ENCODE results near the gene DCBLD1.

DCBLD1 gene

GRCh38 chr6:117518870-117519269, 36.4 kb downstream of the DCBLD1 start:
- H3K79me2 ChIP-seq (ENCODE audit: insufficient read depth, low read length): no peaks in the 10 kb centered on the region
- no peaks in the 10 kb centered on the region for H3K4me1 ChIP-seq (ENCODE audit: insufficient read depth, low read length, poor library complexity, severe bottlenecking)
- TF ChIP-seq EZH2phosphoT487 (IDR thresholded peaks at IDR 0.05; ENCODE audit: borderline replicate concordance) (no peak), CTCF (conservative IDR thresholded peaks at IDR 0.05; ENCODE audit: low read length) (no peak)
- H3K9me3 ChIP-seq (ENCODE audit: insufficient read depth, low read depth, low read length): no peaks in the 10 kb centered on the region
- no peaks in the 10 kb centered on the region for H3K36me3 ChIP-seq (ENCODE audit: insufficient read depth, low read length)
- no peaks in the 10 kb centered on the region for H4K20me1 ChIP-seq (ENCODE audit: insufficient read depth, low read length, poor library complexity, severe bottlenecking)
- no peak overlapping the region for H3K4me3 ChIP-seq (ENCODE audit: low read length, poor library complexity, severe bottlenecking)
- no peak overlapping the region for H2AFZ ChIP-seq (ENCODE audit: low read length)
- no peaks in the 10 kb centered on the region for H3K9me2 ChIP-seq (replicated peaks; ENCODE audit: low read depth, low read length)
- H3K27me3 ChIP-seq (ENCODE audit: insufficient read depth, low read length, poor library complexity, severe bottlenecking): no peaks in the 10 kb centered on the region
- no peak overlapping the region for H3K9ac ChIP-seq (ENCODE audit: low read depth, low read length, poor library complexity, severe bottlenecking)
- no peak overlapping the region for H3K4me2 ChIP-seq (ENCODE audit: low read depth, low read length, poor library complexity, severe bottlenecking)
- no peaks in the 10 kb centered on the region for H3F3A ChIP-seq (ENCODE audit: low read depth)

DNA sequence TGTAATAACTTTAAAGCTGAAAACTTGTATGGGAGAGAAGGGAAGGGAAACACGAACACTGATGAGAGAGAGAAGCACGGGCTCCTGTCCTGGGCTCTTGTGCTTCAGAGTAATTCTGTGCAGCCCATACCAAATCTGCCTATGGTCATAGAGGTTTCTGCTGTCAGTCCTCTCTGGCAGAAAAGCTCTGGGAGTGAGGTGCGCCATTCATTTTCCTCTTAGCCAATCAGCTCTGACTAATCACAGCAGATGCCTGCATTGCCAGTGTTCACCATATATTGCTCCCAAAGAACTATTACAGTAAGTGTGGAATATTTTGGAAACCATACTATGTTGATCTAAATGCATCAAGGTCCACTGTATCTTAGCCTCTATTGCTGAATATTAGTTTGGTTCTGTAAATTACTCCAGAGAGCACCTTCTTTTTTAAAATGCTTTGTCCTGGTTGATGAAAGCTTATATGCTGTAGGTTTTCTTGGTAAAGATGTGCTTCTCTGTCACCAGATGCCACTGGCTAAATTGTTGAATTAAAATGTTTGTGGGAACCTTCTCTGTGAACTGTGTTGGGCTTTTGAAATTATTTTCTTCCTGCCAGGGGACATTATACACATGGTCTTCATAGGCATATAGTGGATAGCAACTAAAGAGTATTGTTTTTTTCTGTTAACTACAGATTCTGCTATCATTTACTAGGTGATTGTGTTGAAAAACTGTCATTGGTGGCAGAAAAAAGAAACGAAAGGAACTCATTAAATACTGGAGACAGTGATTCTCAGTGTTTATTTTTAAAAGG, 38.3 kb downstream of the DCBLD1 start:
- no peaks in the 10 kb centered on the region for H4K20me1 ChIP-seq (ENCODE audit: insufficient read depth, low read length, poor library complexity, severe bottlenecking)
- H3K4me1 ChIP-seq (ENCODE audit: insufficient read depth, low read length, poor library complexity, severe bottlenecking): no peaks in the 10 kb centered on the region
- no peaks in the 10 kb centered on the region for H3F3A ChIP-seq (ENCODE audit: low read depth)
- H3K27me3 ChIP-seq (ENCODE audit: insufficient read depth, low read length, poor library complexity, severe bottlenecking): no peaks in the 10 kb centered on the region
- H3K4me2 ChIP-seq (ENCODE audit: low read depth, low read length, poor library complexity, severe bottlenecking): no peak overlapping the region
- no peaks in the 10 kb centered on the region for H3K9me3 ChIP-seq (ENCODE audit: insufficient read depth, low read depth, low read length)
- TF ChIP-seq CTCF (conservative IDR thresholded peaks at IDR 0.05; ENCODE audit: low read length) (no peak), EZH2phosphoT487 (IDR thresholded peaks at IDR 0.05; ENCODE audit: borderline replicate concordance) (no peak)
- H3K9ac ChIP-seq (ENCODE audit: low read depth, low read length, poor library complexity, severe bottlenecking): no peak overlapping the region
- H3K4me3 ChIP-seq (ENCODE audit: low read length, poor library complexity, severe bottlenecking): no peak overlapping the region
- no peak overlapping the region for H2AFZ ChIP-seq (ENCODE audit: low read length)
- no peaks in the 10 kb centered on the region for H3K79me2 ChIP-seq (ENCODE audit: insufficient read depth, low read length)
- no peaks in the 10 kb centered on the region for H3K36me3 ChIP-seq (ENCODE audit: insufficient read depth, low read length)
- H3K9me2 ChIP-seq (replicated peaks; ENCODE audit: low read depth, low read length): no peaks in the 10 kb centered on the region

DNA sequence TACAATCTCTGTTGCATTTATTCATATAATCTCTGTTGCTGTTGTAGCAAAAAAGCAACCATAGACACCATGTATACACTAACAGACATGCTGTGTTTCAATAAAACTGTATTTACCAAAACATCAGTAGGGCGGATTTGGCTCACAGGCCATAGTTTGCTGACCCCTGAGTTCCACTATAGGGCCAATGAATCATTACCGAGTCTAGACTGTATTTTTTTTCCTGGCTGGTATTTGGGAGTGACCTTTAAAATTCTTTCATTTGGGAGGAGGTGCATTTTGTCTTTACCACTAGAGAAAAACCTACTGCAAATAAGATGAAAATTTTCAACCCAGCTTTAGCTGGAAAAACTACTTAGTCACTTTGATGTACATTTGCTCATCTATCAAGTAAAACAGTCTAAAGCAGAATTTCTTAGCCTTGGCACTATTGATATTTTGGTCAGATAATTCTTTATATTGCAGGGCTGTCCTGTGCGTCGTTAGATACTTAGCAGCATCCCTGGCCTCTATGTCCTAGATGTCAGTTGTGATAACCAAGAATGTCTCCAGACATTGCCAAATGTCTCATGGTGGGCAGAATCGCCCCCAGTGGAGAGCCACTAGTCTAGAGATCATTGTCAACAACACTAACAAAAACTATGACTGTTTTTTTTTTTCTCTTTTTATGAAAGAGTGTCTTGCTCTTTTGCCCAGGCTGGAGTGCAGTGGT, 39.5 kb downstream of the DCBLD1 start:
- no peak overlapping the region for H3K9ac ChIP-seq (ENCODE audit: low read depth, low read length, poor library complexity, severe bottlenecking)
- no peaks in the 10 kb centered on the region for H3K79me2 ChIP-seq (ENCODE audit: insufficient read depth, low read length)
- TF ChIP-seq EZH2phosphoT487 (IDR thresholded peaks at IDR 0.05; ENCODE audit: borderline replicate concordance): no peak
- no peak for TF ChIP-seq CTCF (conservative IDR thresholded peaks at IDR 0.05; ENCODE audit: low read length)
- H3K4me3 ChIP-seq (ENCODE audit: low read length, poor library complexity, severe bottlenecking): no peak overlapping the region
- H3K4me2 ChIP-seq (ENCODE audit: low read depth, low read length, poor library complexity, severe bottlenecking): no peak overlapping the region
- H3K36me3 ChIP-seq (ENCODE audit: insufficient read depth, low read length): no peaks in the 10 kb centered on the region
- no peaks in the 10 kb centered on the region for H3F3A ChIP-seq (ENCODE audit: low read depth)
- no peaks in the 10 kb centered on the region for H3K27me3 ChIP-seq (ENCODE audit: insufficient read depth, low read length, poor library complexity, severe bottlenecking)
- no peaks in the 10 kb centered on the region for H4K20me1 ChIP-seq (ENCODE audit: insufficient read depth, low read length, poor library complexity, severe bottlenecking)
- H3K9me3 ChIP-seq (ENCODE audit: insufficient read depth, low read depth, low read length): no peaks in the 10 kb centered on the region
- H3K9me2 ChIP-seq (replicated peaks; ENCODE audit: low read depth, low read length): no peaks in the 10 kb centered on the region
- no peak overlapping the region for H2AFZ ChIP-seq (ENCODE audit: low read length)
- H3K4me1 ChIP-seq (ENCODE audit: insufficient read depth, low read length, poor library complexity, severe bottlenecking): no peaks in the 10 kb centered on the region

Data from Loucy (cell line).